Glomerular endothelial cell (primary cell): ENCODE results near the gene OXCT1. TPM values are rescaled to one million over a fixed set of nuclear protein-coding genes. Genes with fewer than 3 reads are reported as not detected.
A peak's percentile ranks its signal among the peaks of the same experiment; 100 is the strongest.

Experiments used
- DNase-seq: peaks from one replicate; pipeline ENCODE4 v3.0.0-alpha.2; 2011; ENCODE audit warnings: low read depth, low spot score; ENCODE audit errors: extremely low read depth
- total RNA-seq: library from RNA; depleted of rRNA; stranded (reverse); fragments of >200 nt; gene quantifications from 2 replicates; pipeline ENCODE4 v1.2.3, GENCODE V29; 2015

OXCT1 gene
- total RNA-seq: 9.0 and 14.1 TPM in 2 replicates

GRCh38 chr5:41869724-41870626 is at the start of gene OXCT1:
Gene OXCT1, minus strand, starts transcription at chr5:41870425. Its CDS starts 67 bp downstream, at chr5:41870358.
- DNase-seq: no peak

GRCh38 chr5:41918105-41918504 is 47.9 kb upstream of the OXCT1 start:
- DNase-seq: no peak

GRCh38 chr5:41908374-41909079 is 38.3 kb upstream of the OXCT1 start:
- no peak for DNase-seq

GRCh38 chr5:41906151-41906550 is 35.9 kb upstream of the OXCT1 start:
- no peak for DNase-seq

GRCh38 chr5:41903892-41904799 is 33.9 kb upstream of the OXCT1 start, which contains the start of gene RIMOC1:
Gene RIMOC1, plus strand, starts transcription at chr5:41904344. Its CDS starts 24 bp downstream, at chr5:41904368.
- peak; percentile 93 for DNase-seq

GRCh38 chr5:41903382-41903891 is 33.2 kb upstream of the OXCT1 start:
- DNase-seq: no peak

- DNase-seq: no peak
These were observed 26.0 kb upstream of the OXCT1 start for GRCh38 chr5:41896230-41896629.

- DNase-seq: no peak
These were observed 23.0 kb upstream of the OXCT1 start for GRCh38 chr5:41893074-41893851.

- no peak for DNase-seq
These were observed 21.8 kb upstream of the OXCT1 start for GRCh38 chr5:41892031-41892430.

- DNase-seq: no peak
These were observed 21.0 kb upstream of the OXCT1 start for GRCh38 chr5:41891066-41891707.

- no peak for DNase-seq
These were observed 15.1 kb upstream of the OXCT1 start for GRCh38 chr5:41885286-41885685.

- DNase-seq: no peak
These were observed 13.7 kb upstream of the OXCT1 start for GRCh38 chr5:41883936-41884335.

GRCh38 chr5:41883243-41883642 is 13.0 kb upstream of the OXCT1 start:
- no peak for DNase-seq

GRCh38 chr5:41882765-41883164 is 12.5 kb upstream of the OXCT1 start:
- DNase-seq: no peak

GRCh38 chr5:41878643-41879478 is 8.6 kb upstream of the OXCT1 start:
- DNase-seq: no peak

- DNase-seq: no peak
These were observed 7.9 kb upstream of the OXCT1 start for GRCh38 chr5:41878173-41878572.

GRCh38 chr5:41877408-41877807 is 7.2 kb upstream of the OXCT1 start:
- no peak for DNase-seq

- DNase-seq: no peak
These were observed 6.5 kb upstream of the OXCT1 start for GRCh38 chr5:41876678-41877077.
